GM18508 (cell line): Measurements from ENCODE around the gene ZNF440.

Experiments used
- ATAC-seq: cut with Tn5 transposase; IDR thresholded peaks from one replicate; pipeline ENCODE4 v1.9.1; 2021; ENCODE audit warnings: moderate number of reproducible peaks; ENCODE audit not compliant: insufficient read depth, unreplicated experiment

ZNF440 gene

GRCh38 chr19:11880598-11880997 is 66.5 kb downstream of the ZNF440 start:
- no peak for ATAC-seq

GRCh38 chr19:11881151-11881800 is 67.2 kb downstream of the ZNF440 start:
- ATAC-seq: no peak

- ATAC-seq: no peak
These were observed 68.5 kb downstream of the ZNF440 start for GRCh38 chr19:11882606-11883005.
